RKO (cell line): ENCODE measurements around the gene ATG7.
"Not testable (repeated sequence)": the region's sequence is repeated elsewhere in the genome, so short reads cannot be mapped to it uniquely, and the experiment has no call there.

ENCODE experiments used
- DNase-seq: peaks from one replicate; pipeline ENCODE4 v3.0.0-alpha.2; 2016; ENCODE audit warnings: low spot score

Gene ATG7

DNA sequence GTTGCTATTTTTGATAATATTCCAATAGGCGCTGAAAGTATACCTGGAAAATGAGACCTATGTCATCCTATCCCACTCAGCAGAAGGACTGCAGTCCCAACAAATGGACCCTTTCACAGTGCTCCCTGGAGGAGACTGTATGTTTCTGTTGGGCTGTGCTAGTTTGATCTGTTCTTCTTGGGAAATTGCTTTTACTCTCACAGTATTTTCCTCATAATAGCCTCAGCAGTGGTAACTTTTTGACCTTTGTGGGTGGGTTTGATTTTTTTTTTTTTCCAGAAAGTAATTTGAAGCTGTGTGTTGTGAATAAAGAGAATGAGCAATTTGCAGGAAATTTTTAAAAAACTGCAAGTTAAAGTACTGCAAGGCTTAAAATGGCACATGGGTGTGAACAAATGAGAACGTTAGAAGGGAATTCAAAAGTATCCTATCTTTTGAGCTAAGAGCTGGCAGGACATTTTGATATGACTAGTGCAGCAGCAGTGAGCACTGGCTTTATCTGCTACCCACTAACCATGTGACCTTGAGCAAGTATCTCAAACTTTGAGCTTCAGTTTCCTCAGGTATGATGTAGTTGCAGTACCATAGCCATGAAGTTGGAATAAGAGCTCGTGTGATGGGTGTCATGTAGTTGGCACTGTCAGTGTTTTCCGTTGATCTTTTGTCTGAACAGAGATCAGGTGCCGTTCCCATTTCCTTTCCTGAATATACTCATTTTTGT, 118.4 kb downstream of the ATG7 start:
- no peak for DNase-seq

DNA sequence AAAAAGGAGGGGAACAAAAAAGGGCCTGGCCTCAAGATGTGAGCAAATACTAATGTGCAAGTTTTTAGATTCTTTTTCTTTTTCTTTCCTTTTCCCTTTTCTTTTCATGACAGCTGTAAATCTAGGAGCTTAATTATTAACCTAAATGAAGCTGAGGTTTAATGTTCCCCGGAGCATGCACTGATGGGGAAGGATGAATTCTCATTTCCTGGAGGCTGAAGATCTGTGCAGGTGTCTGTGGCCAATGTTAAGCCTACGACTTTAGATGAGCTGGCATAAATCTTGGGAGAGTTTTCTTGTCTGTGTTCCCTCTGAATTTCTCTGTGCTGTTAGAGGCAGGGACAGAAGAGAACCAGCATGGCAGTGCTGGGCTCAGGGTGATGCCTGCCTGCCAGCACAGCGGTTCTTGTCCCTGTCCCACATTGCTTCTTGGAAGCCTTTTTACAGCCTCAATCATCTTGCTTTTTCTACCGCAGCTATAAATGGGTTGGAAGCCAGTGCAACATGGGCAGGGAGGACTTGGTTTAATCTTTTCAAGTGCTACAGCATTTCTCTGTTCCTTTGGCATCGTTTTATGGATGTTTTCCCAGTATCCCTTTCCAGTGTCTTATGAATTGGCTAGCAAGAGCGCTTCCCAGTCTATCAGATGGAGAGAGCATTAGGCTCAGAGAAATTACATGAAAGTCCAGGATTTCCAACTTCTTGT, 119.1 kb downstream of the ATG7 start:
- no peak for DNase-seq

DNA sequence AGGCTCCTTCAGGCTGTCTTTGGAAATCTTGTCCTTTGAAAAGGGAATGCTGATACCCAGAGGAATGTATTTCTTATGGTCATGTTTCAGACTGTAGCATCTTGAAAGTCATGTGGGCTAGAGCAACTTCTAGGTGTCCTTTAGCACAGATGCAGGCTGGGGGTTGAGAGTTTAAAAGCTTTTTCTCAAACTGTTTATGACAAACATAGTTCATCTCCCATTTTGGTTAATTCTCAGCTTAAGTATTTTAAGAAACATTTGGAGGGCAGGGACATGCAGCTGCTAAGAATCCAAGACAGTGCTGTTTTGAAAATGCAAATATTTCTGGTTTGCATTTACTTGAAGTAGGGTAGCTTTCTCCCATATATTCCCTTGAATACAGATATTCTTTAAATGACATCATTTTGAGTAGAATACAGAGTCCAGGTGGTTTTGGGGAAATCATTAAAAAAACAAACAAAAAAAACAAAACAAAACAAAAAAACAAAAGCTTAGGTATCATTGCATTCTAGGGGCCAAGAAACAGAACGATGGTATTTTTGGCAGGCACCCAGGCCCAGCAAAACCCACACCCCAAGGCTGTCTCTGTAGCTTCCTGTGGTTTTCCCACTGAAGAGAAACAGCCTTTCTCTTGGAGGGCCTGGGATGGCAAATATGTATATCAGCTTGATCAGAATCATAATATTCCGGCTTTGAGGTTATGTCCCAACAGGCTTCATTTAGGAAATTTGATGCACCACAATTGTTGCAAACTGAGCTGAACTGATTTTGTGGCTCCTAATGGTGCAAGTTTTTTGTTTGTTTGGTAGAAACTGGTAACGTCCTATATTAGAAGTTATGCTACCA, 120.0 kb downstream of the ATG7 start:
- no peak for DNase-seq

DNA sequence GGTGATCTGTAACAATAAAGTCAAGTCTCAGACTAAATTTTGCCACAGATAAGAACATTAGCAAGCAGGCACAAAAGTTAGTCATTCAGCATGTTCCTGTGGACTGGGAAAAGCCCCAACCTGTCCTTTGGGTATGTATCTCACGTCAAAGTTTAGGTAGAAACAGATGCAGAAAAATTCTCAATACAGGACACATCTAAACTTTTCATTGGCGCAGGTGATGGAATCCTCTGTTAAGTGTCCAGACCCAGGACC, 120.6 kb downstream of the ATG7 start:
- DNase-seq = no peak

DNA sequence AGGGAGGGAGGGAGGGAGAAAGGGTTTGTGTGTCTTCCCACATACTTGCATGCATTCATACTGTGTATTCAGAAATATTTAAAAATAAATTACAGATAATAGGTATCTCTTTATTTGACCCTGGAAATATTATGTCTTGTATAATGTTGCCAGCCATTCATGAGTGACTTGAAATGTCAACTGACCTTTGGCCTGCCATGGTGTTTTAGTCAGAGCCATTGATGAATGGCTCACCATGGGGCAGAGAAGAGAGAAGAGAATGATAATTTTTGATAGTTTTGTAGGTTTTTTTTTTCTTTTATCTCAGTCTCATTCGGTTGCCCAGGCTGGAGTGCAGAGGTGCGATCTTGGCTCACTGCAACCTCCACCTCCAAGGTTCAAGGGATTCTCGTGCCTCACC, 121.2 kb downstream of the ATG7 start:
- no peak for DNase-seq

DNA sequence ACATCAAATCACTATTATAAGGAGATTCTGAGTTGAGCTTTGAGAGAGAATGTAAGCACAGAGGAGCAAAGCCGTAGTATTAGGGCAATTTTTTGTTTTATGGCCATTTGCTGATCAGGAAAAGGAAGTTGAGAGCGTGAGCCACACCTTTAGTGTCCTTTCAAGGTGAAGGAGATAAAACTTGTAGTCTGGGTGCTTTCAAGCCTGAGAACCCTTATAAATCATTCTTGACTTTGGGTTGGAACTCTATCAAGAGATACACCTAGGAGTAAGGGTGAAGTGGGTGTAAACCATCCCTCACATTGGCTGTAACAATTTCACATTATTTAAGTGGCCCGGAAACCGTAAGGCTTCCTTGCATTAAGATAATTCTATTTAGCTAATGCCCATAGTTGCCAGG, 122.2 kb downstream of the ATG7 start:
- DNase-seq = no peak

DNA sequence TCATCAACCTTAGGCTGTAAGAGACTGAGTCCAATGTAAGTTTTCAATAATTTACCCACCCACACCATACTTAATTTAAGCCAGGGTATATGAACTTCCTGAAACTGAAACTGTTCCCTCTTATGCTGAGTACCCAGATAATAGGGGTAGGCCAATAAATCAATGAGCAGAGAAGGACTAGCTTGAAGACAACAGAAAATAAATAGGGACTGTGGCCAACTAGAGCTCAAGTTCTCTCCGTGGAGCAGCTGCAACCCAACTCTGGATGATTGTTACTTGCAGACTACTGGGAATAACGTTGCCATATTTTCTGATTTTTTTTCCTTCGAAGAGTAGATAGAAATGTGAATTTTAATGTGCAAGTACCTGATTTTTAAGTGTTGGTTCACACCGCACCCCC, 128.0 kb downstream of the ATG7 start:
- no peak for DNase-seq

DNA sequence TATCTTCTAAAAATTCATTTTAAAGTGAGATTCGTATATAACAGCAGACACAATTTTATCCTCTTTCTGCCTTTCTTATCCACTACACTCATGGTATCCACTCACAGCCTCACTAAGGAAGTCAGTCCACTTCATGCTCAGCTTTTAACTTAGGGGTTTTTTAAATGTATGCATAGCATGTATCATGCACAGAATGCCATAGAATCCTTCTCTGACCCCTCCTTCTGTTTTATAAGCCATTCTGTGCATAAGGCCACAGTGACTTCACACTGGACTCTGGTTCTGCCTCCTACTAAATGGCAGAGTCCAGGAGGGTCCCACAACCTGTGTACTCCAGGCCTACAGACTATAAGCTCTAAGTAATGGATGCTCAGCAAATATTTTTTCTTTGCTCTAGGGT, 129.2 kb downstream of the ATG7 start:
- DNase-seq = no peak

DNA sequence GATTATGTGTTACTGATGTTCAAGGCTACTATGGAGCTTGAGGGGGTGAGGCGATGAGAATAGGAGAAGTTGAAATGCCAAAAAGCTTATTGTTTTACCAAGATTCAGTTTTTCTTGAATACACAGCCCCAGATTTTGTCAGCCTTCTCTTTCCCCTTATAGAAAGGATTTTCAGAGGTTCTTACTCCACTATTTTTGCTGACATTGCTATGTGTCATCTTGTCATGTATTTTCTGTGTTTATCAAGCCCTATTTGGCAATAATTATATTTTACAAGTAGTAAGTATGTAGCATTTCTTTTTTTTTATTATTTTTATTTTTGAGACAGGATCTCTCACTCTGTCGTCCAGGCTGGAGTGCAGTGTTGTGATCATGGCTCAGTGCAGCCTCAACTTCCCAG, 133.1 kb downstream of the ATG7 start:
- DNase-seq = no peak

DNA sequence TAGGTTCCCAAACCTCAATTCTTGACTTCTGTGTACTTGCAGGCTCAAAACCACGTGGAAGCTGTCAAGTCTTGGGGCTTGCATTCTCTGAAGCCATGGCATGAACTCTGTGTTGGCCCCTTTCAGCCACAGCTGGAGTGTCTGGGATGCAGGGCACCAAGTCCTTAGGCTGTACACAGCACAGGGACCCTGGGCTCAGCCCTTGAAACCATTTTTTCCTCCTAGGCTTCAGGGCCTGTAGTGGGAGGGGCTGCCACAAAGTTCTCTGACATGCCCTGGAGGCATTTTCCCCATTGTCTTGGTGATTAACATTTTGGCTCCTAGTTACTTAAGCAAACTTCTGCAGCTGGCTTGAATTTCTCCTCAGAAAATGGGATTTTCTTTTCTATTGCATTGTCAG, 135.4 kb downstream of the ATG7 start:
- DNase-seq = no peak

DNA sequence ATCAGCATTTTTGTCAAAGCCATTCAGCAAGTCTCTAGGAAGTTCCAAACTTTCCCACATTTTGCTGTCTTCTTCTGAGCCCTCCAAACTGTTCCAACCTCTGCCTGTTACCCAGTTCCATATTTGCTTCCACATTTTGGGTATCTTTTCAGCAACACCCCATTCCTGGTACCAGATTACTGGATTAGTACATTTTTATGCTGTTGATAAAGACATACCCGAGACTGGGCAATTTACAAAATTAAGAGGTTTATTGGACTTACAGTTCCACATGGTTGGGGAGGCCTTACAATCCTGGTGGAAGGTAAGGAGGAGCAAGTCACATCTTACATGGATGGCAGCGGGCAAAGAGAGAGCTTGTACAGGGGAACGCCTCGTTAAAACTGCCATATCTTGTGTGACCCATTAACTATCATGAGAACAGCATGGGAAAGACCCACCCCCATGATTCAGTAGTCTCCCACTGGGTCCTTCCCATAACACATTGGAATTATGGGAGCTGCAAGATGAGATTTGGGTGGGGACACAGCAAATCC, 136.2 kb downstream of the ATG7 start:
- not testable (repeated sequence) for DNase-seq

DNA sequence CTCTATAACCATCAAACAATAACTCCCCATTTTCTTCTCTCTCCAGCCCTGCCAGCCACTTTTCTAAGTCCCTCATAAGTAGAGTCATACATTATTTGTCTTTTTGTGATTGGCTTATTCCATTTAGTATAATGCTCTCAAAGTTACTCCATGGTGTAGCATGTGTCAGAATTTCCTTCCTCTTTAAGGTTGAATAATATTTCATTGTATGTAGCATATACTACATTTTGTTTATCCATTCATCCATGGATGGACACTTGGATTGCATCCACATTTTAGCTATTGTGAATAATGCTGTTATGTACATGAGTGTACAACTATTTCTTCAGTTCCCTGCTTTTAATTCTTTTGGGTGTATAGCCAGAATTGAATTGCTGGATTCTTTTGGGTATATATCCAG, 138.4 kb downstream of the ATG7 start:
- no peak for DNase-seq

DNA sequence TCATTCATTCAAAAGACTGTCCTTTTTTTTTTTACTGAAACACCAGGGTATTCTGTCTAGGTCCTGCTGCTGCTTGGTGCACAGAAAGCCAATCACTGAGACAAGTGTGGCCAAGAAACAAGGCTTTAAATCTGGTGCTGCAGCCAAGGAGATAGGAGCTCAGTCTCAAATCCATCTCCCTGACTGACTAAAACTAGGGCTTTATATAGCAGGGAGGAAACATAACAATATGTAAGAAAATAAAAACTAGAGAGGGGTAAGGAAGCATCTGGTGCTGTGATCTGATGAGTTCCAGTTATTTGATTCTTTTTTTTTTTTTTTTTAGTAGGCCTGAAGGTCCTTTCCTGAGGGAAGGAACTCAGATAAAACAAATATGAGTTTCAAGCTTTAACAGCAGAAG, 139.8 kb downstream of the ATG7 start:
- DNase-seq = no peak

DNA sequence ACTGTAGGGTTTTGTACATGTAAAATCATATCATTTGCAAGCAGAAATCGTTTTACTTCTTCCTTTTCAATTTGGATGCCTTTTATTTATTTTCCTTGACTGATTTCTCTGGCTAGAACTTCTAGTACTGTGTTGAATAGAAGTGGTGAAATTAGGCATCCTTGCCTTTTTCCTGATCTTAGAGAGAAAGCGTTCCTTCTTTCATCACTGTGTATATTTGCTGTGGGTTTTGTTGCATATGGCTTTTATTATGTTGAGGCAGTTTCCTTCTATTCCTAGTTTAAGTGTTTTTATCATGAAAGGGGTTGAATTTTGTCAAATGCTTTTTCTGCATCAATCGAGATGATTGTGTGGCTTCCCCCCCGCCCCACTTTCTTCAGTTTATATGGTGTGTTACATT, 140.9 kb downstream of the ATG7 start:
- DNase-seq = no peak

DNA sequence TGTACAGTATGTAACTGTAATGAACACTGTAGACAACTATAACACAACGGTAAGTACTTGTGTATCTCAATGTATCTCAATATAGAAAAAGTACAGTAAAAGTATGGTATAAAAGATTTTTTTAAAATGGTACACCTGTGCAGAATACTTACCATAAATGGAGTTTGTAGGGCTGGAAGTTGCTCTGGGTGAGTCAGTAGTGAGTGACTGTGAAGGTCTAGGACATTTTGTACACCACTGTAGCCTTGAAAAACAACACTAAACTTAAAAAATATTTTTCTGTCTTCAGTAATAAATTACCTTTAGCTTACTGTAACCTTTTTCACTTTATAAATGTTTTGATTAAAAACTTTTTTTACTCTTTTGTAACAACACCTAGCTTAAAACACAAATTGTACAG, 142.9 kb downstream of the ATG7 start:
- no peak for DNase-seq

DNA sequence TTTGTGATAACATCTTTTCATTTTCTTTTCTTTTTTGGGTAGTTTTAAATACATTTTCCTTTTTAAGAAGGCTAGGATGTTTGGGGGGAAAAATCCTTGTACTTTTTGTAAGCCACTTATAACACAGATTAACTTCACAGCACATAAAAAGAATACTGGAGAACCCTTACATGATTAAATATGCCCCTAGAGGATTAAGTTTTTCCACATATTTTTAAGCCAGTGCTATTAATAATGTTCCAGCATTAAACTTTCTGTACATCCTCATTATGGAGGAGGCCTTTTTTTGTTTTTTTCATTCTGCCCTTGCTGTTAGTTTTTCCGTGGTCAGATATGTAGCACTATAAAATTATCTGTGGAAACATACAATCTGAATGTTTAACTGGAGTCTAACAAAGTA, 147.9 kb downstream of the ATG7 start:
- no peak for DNase-seq

DNA sequence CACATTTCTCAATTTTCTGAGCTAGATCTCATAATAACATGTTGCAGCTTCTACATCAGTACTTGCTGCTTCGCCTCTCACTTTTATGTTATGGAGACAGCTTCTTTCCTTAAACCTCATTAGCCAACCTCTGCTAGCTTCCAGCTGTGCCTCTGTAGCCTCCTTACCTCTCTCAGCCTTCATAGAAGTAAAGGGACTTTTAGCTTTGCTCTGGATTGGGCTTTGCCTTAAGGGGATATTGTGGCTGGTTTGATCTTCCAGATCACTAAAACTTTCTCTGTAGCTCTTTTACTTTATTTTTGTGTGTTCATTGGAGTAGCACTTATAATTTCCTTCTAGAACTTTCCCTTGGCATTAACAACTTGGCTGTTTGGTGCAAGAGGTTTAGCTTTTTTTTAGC, 150.1 kb downstream of the ATG7 start:
- no peak for DNase-seq

DNA sequence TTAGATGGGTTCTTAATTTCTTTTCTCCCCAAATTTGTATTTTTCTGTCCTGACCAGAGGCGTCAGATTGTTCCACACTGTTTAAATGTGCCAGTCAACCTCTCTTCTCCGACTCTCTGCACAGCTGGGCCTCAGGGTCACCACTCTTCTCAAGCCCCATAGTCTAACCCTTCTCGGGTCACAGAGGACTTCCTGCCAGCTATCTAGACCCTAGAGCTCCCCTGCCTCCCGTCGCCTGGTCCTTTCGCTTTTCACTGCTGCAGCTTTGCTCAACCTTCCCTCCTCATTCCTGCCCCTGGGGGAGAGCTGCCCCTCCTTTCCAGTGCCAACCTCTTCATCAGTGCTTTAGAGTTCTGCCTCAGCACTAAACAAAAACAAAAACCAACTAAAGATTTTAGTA, 151.7 kb downstream of the ATG7 start:
- no peak for DNase-seq

DNA sequence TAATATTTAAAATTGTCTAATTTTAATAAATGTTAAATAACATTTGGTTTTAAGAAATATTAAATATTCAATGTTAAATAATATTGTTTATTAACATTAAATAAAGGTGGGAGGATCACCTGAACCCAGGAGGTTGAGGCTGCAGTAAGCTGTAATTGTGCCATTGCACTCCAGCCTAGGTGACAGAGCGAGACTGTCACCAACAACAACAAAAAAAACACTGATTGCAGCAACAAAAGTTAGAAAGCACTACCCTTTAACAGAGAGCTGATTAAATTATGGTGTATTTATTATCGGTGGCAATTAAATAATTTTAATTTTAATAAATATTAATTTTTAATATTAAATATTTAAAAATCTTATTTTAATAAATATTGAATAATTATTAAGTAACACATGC, 152.1 kb downstream of the ATG7 start:
- no peak for DNase-seq

DNA sequence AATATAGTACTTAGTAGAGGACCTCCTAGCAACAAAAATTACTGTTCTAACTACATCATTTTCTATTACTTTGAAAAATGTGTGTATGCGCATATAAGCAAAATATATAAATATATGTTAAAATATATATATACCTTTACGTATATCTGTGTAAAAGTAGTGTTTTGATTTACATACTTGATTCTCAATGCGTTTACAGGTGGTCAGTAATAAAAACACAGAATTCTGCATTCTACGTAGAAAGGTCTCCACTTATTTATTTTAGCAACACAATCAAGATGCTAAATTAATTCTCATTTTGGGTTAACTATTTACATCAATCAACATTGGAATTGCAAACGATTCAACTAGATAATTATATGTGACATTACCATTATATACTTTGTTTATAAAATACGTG, 158.0 kb downstream of the ATG7 start:
- DNase-seq = no peak

DNA sequence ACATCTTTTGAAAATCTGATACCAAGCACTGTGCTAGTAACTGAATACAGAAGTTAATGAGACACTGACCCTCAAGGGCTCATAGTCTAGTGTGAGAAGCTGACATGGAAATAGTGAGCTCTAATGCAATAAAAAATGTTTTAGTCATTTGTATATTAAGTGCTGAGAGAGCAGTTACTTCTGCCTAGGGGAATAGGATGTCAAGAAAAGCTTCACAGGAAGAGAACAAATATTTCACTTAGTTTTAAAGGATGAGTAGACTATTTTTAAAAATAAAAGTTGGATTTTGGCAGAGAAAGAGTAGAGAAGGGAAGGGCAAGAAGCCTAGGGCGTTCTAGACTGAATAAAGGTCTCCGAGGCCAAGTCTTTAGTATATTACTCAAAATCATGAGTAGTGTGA, 158.4 kb downstream of the ATG7 start:
- DNase-seq = no peak

DNA sequence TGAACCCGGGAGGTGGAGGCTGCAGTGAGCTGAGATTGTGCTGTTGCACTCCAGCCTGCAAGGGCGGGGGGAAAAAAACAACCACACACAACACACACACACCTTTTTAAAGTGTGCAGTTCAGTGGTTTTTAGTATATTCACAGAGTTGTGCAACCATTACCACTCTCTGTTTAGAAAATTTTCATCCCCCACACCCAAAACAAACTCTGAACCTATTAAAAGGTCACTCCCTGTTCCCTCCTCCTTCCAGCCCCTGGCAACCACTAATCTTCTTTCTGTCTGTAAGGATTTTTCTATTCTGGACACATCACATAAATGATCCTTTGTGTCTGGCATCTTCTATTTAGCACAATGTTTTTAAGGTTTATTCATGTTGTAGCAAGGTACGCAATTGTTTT, 159.1 kb downstream of the ATG7 start:
- no peak for DNase-seq

DNA sequence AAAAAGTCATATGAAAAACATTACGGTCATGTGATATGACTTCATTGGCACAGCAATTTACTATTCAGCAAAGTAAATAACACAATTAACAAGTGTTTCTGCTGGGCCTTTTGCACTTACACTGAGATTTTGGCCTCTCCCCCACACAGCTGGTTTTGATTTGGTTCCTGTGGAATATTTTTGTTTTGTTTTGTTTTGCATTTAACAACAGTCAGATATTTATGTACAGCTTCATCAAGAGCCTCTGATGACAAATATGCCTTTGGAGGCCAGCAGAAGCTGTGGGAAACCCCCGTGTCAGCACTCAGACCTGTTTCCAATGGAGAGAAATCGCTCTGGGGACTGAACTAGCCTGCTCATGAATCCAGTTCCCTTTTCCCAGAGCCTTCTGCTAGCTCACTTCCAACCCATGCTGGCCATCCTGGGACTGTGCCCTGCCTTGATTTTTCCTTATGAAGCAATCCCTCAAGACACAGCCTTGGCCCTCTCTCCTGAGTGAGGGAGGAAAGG, 161.9 kb downstream of the ATG7 start:
- DNase-seq = no peak
